Gastrocnemius medialis (tissue), 4 donors: ENCODE measurements around the gene TUBAL3. TPM values are rescaled to one million over a fixed set of nuclear protein-coding genes. Genes with fewer than 3 reads are reported as not detected.

Source experiments
- ATAC-seq, 2 donors: fragments of 150-250 bp; one replicate each; pipeline ENCODE4 v1.9.1; 2016
- DNase-seq, 2 donors: peaks; one replicate each; pipeline ENCODE4 v3.0.0-alpha.2; 2019
- H3K27ac ChIP-seq, 4 donors: fragments of 200-600 bp; sonication (generic); 1 replicate in 1 of 4; 2 replicates in 3 of 4; pipeline ENCODE4 v1.5.1; 2016 to 2018; ENCODE audit warnings: mild to moderate bottlenecking in 2 of 4, moderate library complexity in 1 of 4
- H3K27me3 ChIP-seq, 3 donors: fragments of 200-600 bp; sonication (generic) in 2 of 3; 1 replicate in 1 of 3; 2 replicates in 2 of 3; pipeline versions ENCODE4 v1.5.1 to v1.6.0; 2016 to 2019; ENCODE audit warnings: mild to moderate bottlenecking in 1 of 3, moderate library complexity in 1 of 3
- H3K36me3 ChIP-seq, 2 donors: fragments of 200-600 bp; sonication (generic) in 1 of 2; one replicate each; pipeline ENCODE4 v1.5.1; 2017 to 2018
- H3K4me1 ChIP-seq, 2 donors: fragments of 200-600 bp; sonication (generic) in 1 of 2; one replicate each; pipeline ENCODE4 v1.5.1; 2016 to 2017; ENCODE audit warnings: mild to moderate bottlenecking in 2 of 2
- H3K4me3 ChIP-seq, 4 donors: fragments of 200-600 bp; sonication (generic) in 3 of 4; 1 replicate in 1 of 4; 2 replicates in 3 of 4; pipeline ENCODE4 v1.5.1; 2016 to 2019; ENCODE audit warnings: mild to moderate bottlenecking in 2 of 4
- H3K9me3 ChIP-seq, 3 donors: fragments of 200-600 bp; sonication (generic) in 2 of 3; 1 replicate in 1 of 3; 2 replicates in 2 of 3; pipeline ENCODE4 v1.5.1; 2016 to 2019
- POLR2A ChIP-seq, 2 donors: fragments of 450-650 bp; IDR thresholded peaks; one replicate each; pipeline ENCODE4 v1.6.1; 2017; ENCODE audit warnings: antibody characterized with exemption in 2 of 2, mild to moderate bottlenecking in 2 of 2, moderate library complexity in 2 of 2
- in situ Hi-C, 4 donors: fragments of 200-750 bp; cut with MboI; loops; one replicate each; pipeline versions ENCODE4 v1.15.0 to v1.8.0; 2017; ENCODE audit warnings: low sequenced_read_pairs in 4 of 4
- intact Hi-C: fragments of 100-400 bp; cut with DNase I; formaldehyde crosslinking; loops from one replicate; pipeline ENCODE4 v1.15.1; 2023; ENCODE audit warnings: low total_unique reads
- total RNA-seq, 4 donors: library from RNA; depleted of rRNA; stranded (reverse); fragments of >200 nt; gene quantifications; one replicate each; pipeline versions ENCODE4 v1.1.0 to v1.2.3, GENCODE V29; 2016
- TF ChIP-seq, protein P1 (sequence below), 5 experiments: fragments of 450-650 bp in 3 of 5; fragments of 200-600 bp in 2 of 5; sonication (generic) in 2 of 5; IDR thresholded peaks in 4 of 5; conservative IDR thresholded peaks in 1 of 5; 1 replicate in 4 of 5; 2 replicates in 1 of 5; pipeline ENCODE4 v1.5.1; 2016 to 2019; ENCODE audit warnings: antibody characterized with exemption in 5 of 5, mild to moderate bottlenecking in 3 of 5, moderate library complexity in 3 of 5

The TUBAL3 gene
- total RNA-seq, 4 donors from 2014 or later = 0.18 TPM; not detected in 3

GRCh38 chr10:5349362-5349761 is 55.3 kb downstream of the TUBAL3 start:
- DNase-seq (no peak), ATAC-seq (no peak)
- in situ Hi-C loops = no loop called here
- no peaks in the 10 kb centered on the region for H3K36me3 ChIP-seq
- H3K9me3 ChIP-seq = no peaks in the 10 kb centered on the region
- H3K4me3 ChIP-seq = no peak overlapping the region
- intact Hi-C loops = no loop called here
- H3K4me1 ChIP-seq = no peaks in the 10 kb centered on the region
- no peaks in the 10 kb centered on the region for H3K27me3 ChIP-seq
- TF ChIP-seq POLR2A (IDR thresholded peaks at IDR 0.05) = no peak
- no peak overlapping the region for H3K27ac ChIP-seq

DNA sequence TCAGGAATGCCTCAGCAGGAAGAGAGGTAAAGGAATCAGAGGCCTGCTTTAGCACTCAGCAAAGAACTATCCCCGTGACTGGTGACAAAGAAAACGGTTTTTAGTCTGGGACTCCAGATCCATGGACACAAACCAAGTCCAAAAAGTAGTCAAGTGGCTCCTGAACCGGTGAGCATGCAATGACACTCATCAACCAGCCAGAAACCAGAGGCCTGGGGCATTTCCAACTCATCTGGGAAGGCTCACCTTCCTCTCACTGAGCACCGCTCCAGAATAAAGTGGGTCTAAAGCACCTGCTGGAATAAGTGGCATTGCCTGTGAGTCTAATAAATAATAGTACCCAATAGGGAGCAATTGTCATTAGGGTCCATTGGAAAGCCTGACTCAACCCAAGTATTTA is 57.7 kb downstream of the TUBAL3 start:
- H3K36me3 ChIP-seq = no peaks in the 10 kb centered on the region
- ATAC-seq (no peak), DNase-seq (no peak)
- no peaks in the 10 kb centered on the region for H3K4me1 ChIP-seq
- no peak overlapping the region for H3K27ac ChIP-seq
- H3K9me3 ChIP-seq = no peaks in the 10 kb centered on the region
- no peak overlapping the region for H3K4me3 ChIP-seq
- in situ Hi-C loops (no loop called here), intact Hi-C loops (no loop called here)
- no peaks in the 10 kb centered on the region for H3K27me3 ChIP-seq
- TF ChIP-seq POLR2A (IDR thresholded peaks at IDR 0.05) = no peak
- TF ChIP-seq, protein P1, sequence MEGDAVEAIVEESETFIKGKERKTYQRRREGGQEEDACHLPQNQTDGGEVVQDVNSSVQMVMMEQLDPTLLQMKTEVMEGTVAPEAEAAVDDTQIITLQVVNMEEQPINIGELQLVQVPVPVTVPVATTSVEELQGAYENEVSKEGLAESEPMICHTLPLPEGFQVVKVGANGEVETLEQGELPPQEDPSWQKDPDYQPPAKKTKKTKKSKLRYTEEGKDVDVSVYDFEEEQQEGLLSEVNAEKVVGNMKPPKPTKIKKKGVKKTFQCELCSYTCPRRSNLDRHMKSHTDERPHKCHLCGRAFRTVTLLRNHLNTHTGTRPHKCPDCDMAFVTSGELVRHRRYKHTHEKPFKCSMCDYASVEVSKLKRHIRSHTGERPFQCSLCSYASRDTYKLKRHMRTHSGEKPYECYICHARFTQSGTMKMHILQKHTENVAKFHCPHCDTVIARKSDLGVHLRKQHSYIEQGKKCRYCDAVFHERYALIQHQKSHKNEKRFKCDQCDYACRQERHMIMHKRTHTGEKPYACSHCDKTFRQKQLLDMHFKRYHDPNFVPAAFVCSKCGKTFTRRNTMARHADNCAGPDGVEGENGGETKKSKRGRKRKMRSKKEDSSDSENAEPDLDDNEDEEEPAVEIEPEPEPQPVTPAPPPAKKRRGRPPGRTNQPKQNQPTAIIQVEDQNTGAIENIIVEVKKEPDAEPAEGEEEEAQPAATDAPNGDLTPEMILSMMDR (IDR thresholded peaks at IDR 0.05 in 4 of 5, conservative IDR thresholded peaks at IDR 0.05 in 1 of 5) = no peak

GRCh38 chr10:5344746-5345145 is 59.9 kb downstream of the TUBAL3 start:
- Histone ChIP-seq H3K4me1 (no peaks in the 10 kb centered on the region), H3K4me3 (no peak overlapping the region), H3K27me3 (no peaks in the 10 kb centered on the region), H3K36me3 (no peaks in the 10 kb centered on the region), H3K9me3 (no peaks in the 10 kb centered on the region), H3K27ac (no peak overlapping the region)
- intact Hi-C loops = no loop called here
- DNase-seq (no peak), ATAC-seq (no peak)
- in situ Hi-C loops = no loop called here
- TF ChIP-seq, protein P1 (IDR thresholded peaks at IDR 0.05 in 4 of 5, conservative IDR thresholded peaks at IDR 0.05 in 1 of 5) = no peak
- no peak for TF ChIP-seq POLR2A (IDR thresholded peaks at IDR 0.05)

DNA sequence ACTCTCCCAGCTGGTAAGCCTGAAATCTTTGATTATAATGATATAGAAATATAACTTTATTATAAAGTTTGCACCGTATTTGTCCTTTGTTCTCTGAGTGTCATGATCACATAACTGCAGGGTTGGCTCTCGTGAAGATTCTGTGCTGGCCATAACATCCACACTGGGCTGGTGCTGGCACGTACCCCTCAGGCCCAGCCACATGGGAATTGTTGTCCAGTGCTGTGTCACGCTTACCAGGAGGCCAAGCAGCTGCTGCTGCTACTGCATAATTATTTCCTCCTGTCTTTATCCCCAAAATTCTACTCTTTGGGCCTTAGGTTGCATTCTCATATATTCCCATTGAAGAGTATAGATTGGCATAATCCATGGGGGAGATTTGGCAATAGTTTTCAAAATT is 60.6 kb downstream of the TUBAL3 start:
- Histone ChIP-seq H3K27ac (no peak overlapping the region), H3K9me3 (no peaks in the 10 kb centered on the region), H3K4me3 (no peak overlapping the region), H3K27me3 (no peaks in the 10 kb centered on the region), H3K36me3 (no peaks in the 10 kb centered on the region), H3K4me1 (no peaks in the 10 kb centered on the region)
- ATAC-seq (no peak), DNase-seq (no peak)
- intact Hi-C loops (no loop called here), in situ Hi-C loops (no loop called here)
- no peak for TF ChIP-seq POLR2A (IDR thresholded peaks at IDR 0.05)
- TF ChIP-seq, protein P1 (IDR thresholded peaks at IDR 0.05 in 4 of 5, conservative IDR thresholded peaks at IDR 0.05 in 1 of 5) = no peak

GRCh38 chr10:5343561-5343960 is 61.1 kb downstream of the TUBAL3 start:
- TF ChIP-seq, protein P1 (IDR thresholded peaks at IDR 0.05 in 4 of 5, conservative IDR thresholded peaks at IDR 0.05 in 1 of 5) = no peak
- no peak for TF ChIP-seq POLR2A (IDR thresholded peaks at IDR 0.05)
- Histone ChIP-seq H3K4me1 (no peaks in the 10 kb centered on the region), H3K4me3 (no peak overlapping the region), H3K27ac (no peak overlapping the region), H3K36me3 (no peaks in the 10 kb centered on the region), H3K9me3 (no peaks in the 10 kb centered on the region), H3K27me3 (no peaks in the 10 kb centered on the region)
- DNase-seq (no peak), ATAC-seq (no peak)
- in situ Hi-C loops (no loop called here), intact Hi-C loops (no loop called here)

Other genes with a start within 250 kb of the TUBAL3 start
- gene AKR1C8, start 219.7 kb downstream of the TUBAL3 start, total RNA-seq = under 1 TPM in 1 of 4 donors, not detected in 3; 0.56 TPM
- under 1 TPM in 1 of 4 donors, not detected in 3; 0.35 TPM for gene AKR1C4, start 208.0 kb downstream of the TUBAL3 start, total RNA-seq
- gene UCN3, start 39.9 kb downstream of the TUBAL3 start, total RNA-seq = not detected
- 10 to 100 TPM; 19.8 to 76.4 (median 36.3) TPM for gene NET1, start 7.7 kb upstream of the TUBAL3 start, total RNA-seq
- not detected for gene CALML5, start 94.7 kb upstream of the TUBAL3 start, total RNA-seq
- not detected for gene CALML3, start 120.1 kb upstream of the TUBAL3 start, total RNA-seq